Testis (tissue), 2 donors: ENCODE data around the gene CALD1.

Experiments
- POLR2A ChIP-seq: fragments of 450-650 bp; IDR thresholded peaks from one replicate; pipeline ENCODE4 v1.6.1; 2017; ENCODE audit warnings: antibody characterized with exemption, mild to moderate bottlenecking, moderate library complexity
- TF ChIP-seq, protein P1 (sequence below), 3 experiments: fragments of 450-650 bp in 2 of 3; fragments of 200-600 bp in 1 of 3; sonication (generic) in 1 of 3; IDR thresholded peaks; one replicate each; pipeline ENCODE4 v1.5.1; 2016 to 2019; ENCODE audit warnings: antibody characterized with exemption in 3 of 3, mild to moderate bottlenecking in 2 of 3, moderate library complexity in 1 of 3

DNA sequence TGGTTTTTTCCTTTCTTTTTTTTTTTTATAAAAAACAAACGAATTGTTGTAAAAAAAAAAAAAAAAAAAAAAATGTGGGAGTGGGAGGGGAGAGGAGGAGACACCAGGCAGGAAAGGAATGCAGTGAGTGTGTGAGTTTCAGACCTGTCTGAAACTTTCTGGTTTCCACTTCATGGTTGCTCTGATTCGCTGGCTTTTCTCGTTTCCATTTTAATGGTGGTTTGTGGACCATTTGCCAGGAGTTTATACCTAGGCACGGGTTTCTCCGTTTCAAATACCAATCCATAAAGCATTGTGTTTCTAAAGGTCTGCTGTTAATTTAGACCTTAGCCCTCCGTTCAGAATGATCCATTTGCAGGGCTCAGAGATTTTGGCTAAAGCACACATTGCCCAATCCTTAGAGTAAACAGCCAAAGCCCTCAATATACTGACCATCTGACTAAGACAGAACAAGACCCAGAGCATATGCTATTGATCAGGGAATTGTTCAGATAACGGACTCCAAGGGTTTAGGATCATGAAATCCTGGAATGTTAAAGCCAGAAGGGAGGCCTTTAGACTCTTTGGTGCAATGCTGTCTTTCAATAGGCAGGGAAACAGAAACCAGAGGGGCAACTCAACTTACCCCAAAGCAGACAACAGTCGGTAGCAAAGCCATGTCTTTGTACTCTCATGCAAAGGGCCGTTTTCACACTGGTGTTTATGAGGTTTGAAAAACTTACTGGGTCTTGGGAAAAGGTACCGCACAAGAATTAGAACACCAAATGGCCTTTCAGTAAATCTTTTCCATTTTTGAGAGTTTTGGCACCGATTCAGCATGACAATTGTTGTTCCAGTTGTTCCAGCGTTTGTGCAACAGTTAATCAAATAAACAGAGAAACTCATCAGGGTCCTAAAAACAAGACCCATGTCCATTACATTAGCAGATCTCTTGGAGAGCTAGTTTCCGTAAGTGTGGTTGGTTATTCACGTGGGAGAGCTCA lies 112.6 kb downstream of the CALD1 start:
- TF ChIP-seq POLR2A, result no peak
- TF ChIP-seq, protein P1, sequence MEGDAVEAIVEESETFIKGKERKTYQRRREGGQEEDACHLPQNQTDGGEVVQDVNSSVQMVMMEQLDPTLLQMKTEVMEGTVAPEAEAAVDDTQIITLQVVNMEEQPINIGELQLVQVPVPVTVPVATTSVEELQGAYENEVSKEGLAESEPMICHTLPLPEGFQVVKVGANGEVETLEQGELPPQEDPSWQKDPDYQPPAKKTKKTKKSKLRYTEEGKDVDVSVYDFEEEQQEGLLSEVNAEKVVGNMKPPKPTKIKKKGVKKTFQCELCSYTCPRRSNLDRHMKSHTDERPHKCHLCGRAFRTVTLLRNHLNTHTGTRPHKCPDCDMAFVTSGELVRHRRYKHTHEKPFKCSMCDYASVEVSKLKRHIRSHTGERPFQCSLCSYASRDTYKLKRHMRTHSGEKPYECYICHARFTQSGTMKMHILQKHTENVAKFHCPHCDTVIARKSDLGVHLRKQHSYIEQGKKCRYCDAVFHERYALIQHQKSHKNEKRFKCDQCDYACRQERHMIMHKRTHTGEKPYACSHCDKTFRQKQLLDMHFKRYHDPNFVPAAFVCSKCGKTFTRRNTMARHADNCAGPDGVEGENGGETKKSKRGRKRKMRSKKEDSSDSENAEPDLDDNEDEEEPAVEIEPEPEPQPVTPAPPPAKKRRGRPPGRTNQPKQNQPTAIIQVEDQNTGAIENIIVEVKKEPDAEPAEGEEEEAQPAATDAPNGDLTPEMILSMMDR (IDR thresholded peaks at IDR 0.05), result no peak
